ENCODE results near the gene GFRA3. TPM values are rescaled to one million over a fixed set of nuclear protein-coding genes. Genes with fewer than 3 reads are reported as not detected.

The GFRA3 gene
- total and polyA plus RNA-seq, 3 experiments from 2014 or later = not detected

DNA sequence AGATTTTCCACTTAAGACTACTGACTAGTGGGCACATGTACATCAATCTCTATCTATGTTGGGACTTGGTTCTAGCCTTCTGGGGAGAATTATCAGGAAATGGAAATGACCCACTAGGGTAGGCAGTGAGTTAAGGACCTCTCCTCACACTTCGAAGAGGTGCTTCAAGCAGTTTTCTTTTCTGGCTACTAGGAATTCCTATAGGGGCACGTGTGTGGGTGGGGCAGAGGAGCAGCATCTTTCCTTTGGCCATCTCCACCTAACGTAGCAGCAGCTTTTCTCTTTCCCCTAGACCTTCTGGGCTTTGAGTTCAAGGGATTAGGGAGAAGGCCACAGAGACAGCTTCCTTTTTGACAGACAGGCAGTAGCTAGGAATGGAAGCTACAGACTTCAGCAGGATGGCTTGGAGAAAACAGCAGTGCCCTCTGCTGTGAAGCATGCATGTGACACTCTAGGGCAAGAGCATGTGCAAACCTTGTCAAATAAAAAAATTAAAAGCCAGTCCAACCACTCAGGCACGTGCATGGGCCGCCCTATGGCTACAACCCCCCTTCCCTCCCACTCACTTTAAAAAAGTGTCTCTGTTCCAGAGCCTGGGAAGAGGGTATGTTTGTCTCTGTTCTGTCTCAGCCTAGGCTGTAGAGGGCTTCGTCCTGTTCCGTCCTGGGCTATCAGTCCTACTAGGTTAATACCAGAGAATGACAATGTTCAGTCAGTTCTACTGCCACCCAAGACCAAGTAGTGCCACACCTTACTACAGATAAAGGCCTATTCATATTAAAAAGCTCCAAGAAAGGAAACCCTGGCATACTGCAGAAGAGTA is 8.7 kb upstream of the GFRA3 start:
- no peaks in the 10 kb centered on the region for H3K9me3 ChIP-seq (ENCODE audit: low read length)
- no peaks in the 10 kb centered on the region for H3K27me3 ChIP-seq (ENCODE audit: insufficient read depth, low read length, poor library complexity, severe bottlenecking)
- Mint-ChIP-seq H3K36me3 (no peaks in the 10 kb centered on the region), H3K4me1 (no peaks in the 10 kb centered on the region), H3K27ac (no peak overlapping the region), H3K9me3 (no peaks in the 10 kb centered on the region), H3K4me3 (no peak overlapping the region), H3K27me3 (no peaks in the 10 kb centered on the region)
- no peak overlapping the region for H3K27ac ChIP-seq (ENCODE audit: low read depth, low read length)
- DNase-seq = no peak
- no peaks in the 10 kb centered on the region for H3K4me1 ChIP-seq (ENCODE audit: insufficient read depth, low read length)
- H3K36me3 ChIP-seq (ENCODE audit: insufficient read depth, low read length) = no peaks in the 10 kb centered on the region
- no peak overlapping the region for H3K4me3 ChIP-seq (ENCODE audit: low read length)
- CTCF ChIA-PET = no interaction called here
- POLR2A ChIA-PET = no interaction called here

GRCh38 chr5:138280915-138281314 is 6.5 kb upstream of the GFRA3 start:
- H3K9me3 Mint-ChIP-seq = no peaks in the 10 kb centered on the region
- H3K9me3 ChIP-seq (ENCODE audit: low read length) = no peaks in the 10 kb centered on the region
- CTCF ChIA-PET = interaction anchor here (0.6 to 1.0 kb wide), 2 partner anchors 27 kb away, joined by 3 read pairs; no protein-coding TSS in a partner anchor
- no peak for DNase-seq
- H3K36me3 Mint-ChIP-seq = no peaks in the 10 kb centered on the region
- peaks cover 1 to 2% of the 10 kb centered on the region in 2 donors for H3K27me3 Mint-ChIP-seq
- no peak overlapping the region for H3K4me3 Mint-ChIP-seq
- H3K4me1 ChIP-seq (ENCODE audit: insufficient read depth, low read length) = no peaks in the 10 kb centered on the region
- no peak overlapping the region for H3K27ac Mint-ChIP-seq
- no peaks in the 10 kb centered on the region for H3K27me3 ChIP-seq (ENCODE audit: insufficient read depth, low read length, poor library complexity, severe bottlenecking)
- no peak overlapping the region for H3K4me3 ChIP-seq (ENCODE audit: low read length)
- H3K4me1 Mint-ChIP-seq = no peaks in the 10 kb centered on the region
- H3K36me3 ChIP-seq (ENCODE audit: insufficient read depth, low read length) = no peaks in the 10 kb centered on the region
- POLR2A ChIA-PET = interaction anchor here (0.6 kb wide), 1 partner anchor 114 kb away, joined by 9 read pairs; no protein-coding TSS in a partner anchor
- H3K27ac ChIP-seq (ENCODE audit: low read depth, low read length) = no peak overlapping the region

- Mint-ChIP-seq H3K36me3 (no peaks in the 10 kb centered on the region), H3K9me3 (peaks cover 0 to 2% (median 0%) of the 10 kb centered on the region in 5 donors), H3K4me3 (no peak overlapping the region), H3K27ac (no peak overlapping the region), H3K27me3 (peaks cover 12 to 31% of the 10 kb centered on the region in 2 donors), H3K4me1 (peaks cover 5 to 13% (median 11%) of the 10 kb centered on the region in 3 donors)
- POLR2A ChIA-PET = no interaction called here
- no peaks in the 10 kb centered on the region for H3K4me1 ChIP-seq (ENCODE audit: insufficient read depth, low read length)
- DNase-seq = no peak
- H3K36me3 ChIP-seq (ENCODE audit: insufficient read depth, low read length) = no peaks in the 10 kb centered on the region
- H3K27me3 ChIP-seq (ENCODE audit: insufficient read depth, low read length, poor library complexity, severe bottlenecking) = no peaks in the 10 kb centered on the region
- H3K4me3 ChIP-seq (ENCODE audit: low read length) = no peak overlapping the region
- H3K9me3 ChIP-seq (ENCODE audit: low read length) = no peaks in the 10 kb centered on the region
- CTCF ChIA-PET = no interaction called here
- H3K27ac ChIP-seq (ENCODE audit: low read depth, low read length) = no peak overlapping the region
Measured at GRCh38 chr5:138276402-138277054, 2.1 kb upstream of the GFRA3 start.

GRCh38 chr5:138275895-138276294 is 1.5 kb upstream of the GFRA3 start:
- no peak overlapping the region for H3K4me3 Mint-ChIP-seq
- Histone ChIP-seq H3K4me1 (ENCODE audit: insufficient read depth, low read length) (no peaks in the 10 kb centered on the region), H3K27ac (ENCODE audit: low read depth, low read length) (no peak overlapping the region), H3K27me3 (ENCODE audit: insufficient read depth, low read length, poor library complexity, severe bottlenecking) (no peaks in the 10 kb centered on the region), H3K36me3 (ENCODE audit: insufficient read depth, low read length) (no peaks in the 10 kb centered on the region), H3K4me3 (ENCODE audit: low read length) (no peak overlapping the region), H3K9me3 (ENCODE audit: low read length) (no peaks in the 10 kb centered on the region)
- no peak for DNase-seq
- H3K9me3 Mint-ChIP-seq = peaks cover 0 to 2% (median 0%) of the 10 kb centered on the region in 5 donors
- H3K27ac Mint-ChIP-seq = peak overlapping the region in 1 of 8 donors; percentile 9
- H3K36me3 Mint-ChIP-seq = no peaks in the 10 kb centered on the region
- H3K4me1 Mint-ChIP-seq = peaks cover 5 to 13% (median 11%) of the 10 kb centered on the region in 3 donors
- H3K27me3 Mint-ChIP-seq = peaks cover 12 to 31% of the 10 kb centered on the region in 2 donors
- ChIA-PET POLR2A (no interaction called here), CTCF (no interaction called here)

DNA sequence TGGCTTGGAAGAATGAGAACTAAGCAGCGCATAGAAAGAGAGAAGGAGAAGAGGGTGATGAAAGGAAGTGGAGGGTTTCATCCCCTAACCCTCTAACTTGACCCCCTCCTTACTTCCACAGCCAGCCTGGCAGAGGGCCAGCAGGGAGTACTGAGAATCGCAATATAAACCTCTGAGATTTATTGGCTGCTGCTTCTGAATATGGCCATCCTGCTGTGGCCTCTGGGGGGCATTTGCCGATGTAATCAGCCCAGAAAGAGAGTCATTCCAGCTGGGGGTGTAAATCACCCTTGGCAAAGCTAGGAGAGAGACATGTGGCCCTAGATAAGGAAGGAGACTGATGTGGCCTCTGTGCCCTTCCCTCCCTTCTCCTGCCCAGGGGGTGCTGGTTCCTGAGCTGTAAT is 960 bp upstream of the GFRA3 start:
- CTCF ChIA-PET = no interaction called here

DNA sequence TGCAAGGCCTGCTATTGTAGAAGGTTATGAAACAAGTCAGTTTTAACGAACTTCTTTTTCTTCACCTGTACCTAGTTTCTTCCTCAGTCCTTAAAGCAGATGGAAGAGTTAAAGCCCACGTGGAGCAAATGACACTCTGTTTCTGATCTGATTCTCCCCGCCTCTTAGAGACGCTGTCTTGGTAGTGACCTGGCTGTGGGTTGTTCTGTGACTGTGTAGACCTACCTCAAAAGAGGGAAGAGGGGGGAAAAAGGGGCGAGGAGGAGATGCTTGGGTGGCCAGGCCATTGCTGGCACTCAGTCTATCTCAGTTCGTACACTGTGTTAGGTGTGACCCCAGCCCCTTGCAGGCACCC is 610 bp downstream of the GFRA3 start:
- Histone ChIP-seq H3K27me3 (ENCODE audit: insufficient read depth, low read length, poor library complexity, severe bottlenecking) (no peaks in the 10 kb centered on the region), H3K27ac (ENCODE audit: low read depth, low read length) (no peak overlapping the region), H3K4me3 (ENCODE audit: low read length) (no peak overlapping the region), H3K4me1 (ENCODE audit: insufficient read depth, low read length) (no peaks in the 10 kb centered on the region), H3K36me3 (ENCODE audit: insufficient read depth, low read length) (no peaks in the 10 kb centered on the region), H3K9me3 (ENCODE audit: low read length) (no peaks in the 10 kb centered on the region)
- Mint-ChIP-seq H3K36me3 (no peaks in the 10 kb centered on the region), H3K4me1 (peaks cover 5 to 13% (median 11%) of the 10 kb centered on the region in 3 donors), H3K4me3 (peak overlapping the region in 4 of 7 donors; percentile 15 to 38 (median 28)), H3K9me3 (peaks cover 0 to 2% (median 0%) of the 10 kb centered on the region in 5 donors), H3K27me3 (peaks cover 12 to 39% of the 10 kb centered on the region in 2 donors), H3K27ac (no peak overlapping the region)
- POLR2A ChIA-PET = no interaction called here
- DNase-seq = no peak
- CTCF ChIA-PET = no interaction called here

More for the DNA sequence above, 960 bp upstream of the GFRA3 start:
- H3K27ac Mint-ChIP-seq = no peak overlapping the region
- Histone ChIP-seq H3K9me3 (ENCODE audit: low read length) (no peaks in the 10 kb centered on the region), H3K4me1 (ENCODE audit: insufficient read depth, low read length) (no peaks in the 10 kb centered on the region), H3K4me3 (ENCODE audit: low read length) (no peak overlapping the region), H3K27ac (ENCODE audit: low read depth, low read length) (no peak overlapping the region), H3K36me3 (ENCODE audit: insufficient read depth, low read length) (no peaks in the 10 kb centered on the region), H3K27me3 (ENCODE audit: insufficient read depth, low read length, poor library complexity, severe bottlenecking) (no peaks in the 10 kb centered on the region)
- no peaks in the 10 kb centered on the region for H3K36me3 Mint-ChIP-seq
- no peak for DNase-seq
- H3K9me3 Mint-ChIP-seq = peaks cover 0 to 2% (median 0%) of the 10 kb centered on the region in 5 donors
- POLR2A ChIA-PET = no interaction called here
- peaks cover 12 to 35% of the 10 kb centered on the region in 2 donors for H3K27me3 Mint-ChIP-seq
- H3K4me1 Mint-ChIP-seq = peaks cover 5 to 13% (median 11%) of the 10 kb centered on the region in 3 donors
- no peak overlapping the region for H3K4me3 Mint-ChIP-seq

- H3K36me3 ChIP-seq (ENCODE audit: insufficient read depth, low read length) = no peaks in the 10 kb centered on the region
- no peak overlapping the region for H3K4me3 Mint-ChIP-seq
- CTCF ChIA-PET = no interaction called here
- H3K4me1 Mint-ChIP-seq = peaks cover 5 to 13% (median 11%) of the 10 kb centered on the region in 3 donors
- no peak overlapping the region for H3K4me3 ChIP-seq (ENCODE audit: low read length)
- no peak for DNase-seq
- H3K36me3 Mint-ChIP-seq = no peaks in the 10 kb centered on the region
- POLR2A ChIA-PET = no interaction called here
- H3K9me3 ChIP-seq (ENCODE audit: low read length) = no peaks in the 10 kb centered on the region
- peaks cover 16 to 44% of the 10 kb centered on the region in 2 donors for H3K27me3 Mint-ChIP-seq
- H3K4me1 ChIP-seq (ENCODE audit: insufficient read depth, low read length) = no peaks in the 10 kb centered on the region
- no peak overlapping the region for H3K27ac Mint-ChIP-seq
- H3K27me3 ChIP-seq (ENCODE audit: insufficient read depth, low read length, poor library complexity, severe bottlenecking) = no peaks in the 10 kb centered on the region
- no peak overlapping the region for H3K27ac ChIP-seq (ENCODE audit: low read depth, low read length)
- H3K9me3 Mint-ChIP-seq = peaks cover 0 to 2% (median 0%) of the 10 kb centered on the region in 5 donors
Measured at GRCh38 chr5:138272681-138273080, 1.7 kb downstream of the GFRA3 start.

DNA sequence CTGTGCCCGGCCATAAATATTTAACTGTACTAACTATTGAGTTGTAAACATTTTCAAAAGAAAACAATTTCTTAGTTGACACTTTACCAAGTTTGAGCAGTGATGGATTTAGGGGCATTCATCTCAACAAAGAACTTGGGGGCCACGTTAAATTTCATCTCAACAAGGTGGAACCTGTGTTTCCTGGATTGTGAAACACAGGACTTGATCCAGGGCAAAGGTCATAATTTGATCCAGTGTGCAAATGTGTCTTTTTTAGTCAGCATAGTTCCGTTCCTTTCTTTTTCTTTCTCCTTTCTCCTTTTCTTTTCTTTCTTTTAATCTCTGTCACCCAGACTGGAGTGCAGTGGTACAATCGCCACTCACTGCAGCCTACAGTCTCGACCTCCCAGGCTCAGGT is 3.1 kb downstream of the GFRA3 start:
- Histone ChIP-seq H3K27me3 (ENCODE audit: insufficient read depth, low read length, poor library complexity, severe bottlenecking) (no peaks in the 10 kb centered on the region), H3K9me3 (ENCODE audit: low read length) (no peaks in the 10 kb centered on the region), H3K27ac (ENCODE audit: low read depth, low read length) (no peak overlapping the region), H3K36me3 (ENCODE audit: insufficient read depth, low read length) (no peaks in the 10 kb centered on the region), H3K4me3 (ENCODE audit: low read length) (no peak overlapping the region), H3K4me1 (ENCODE audit: insufficient read depth, low read length) (no peaks in the 10 kb centered on the region)
- H3K27ac Mint-ChIP-seq = no peak overlapping the region
- H3K9me3 Mint-ChIP-seq = peaks cover 0 to 2% (median 0%) of the 10 kb centered on the region in 5 donors
- no peaks in the 10 kb centered on the region for H3K36me3 Mint-ChIP-seq
- CTCF ChIA-PET = no interaction called here
- POLR2A ChIA-PET = no interaction called here
- H3K4me1 Mint-ChIP-seq = peaks cover 5 to 13% (median 11%) of the 10 kb centered on the region in 3 donors
- no peak for DNase-seq
- H3K4me3 Mint-ChIP-seq = no peak overlapping the region
- peaks cover 14 to 50% of the 10 kb centered on the region in 2 donors for H3K27me3 Mint-ChIP-seq

Data from CD8-positive, alpha-beta memory T cell (primary cell).